Muscle layer of colon (tissue), 2 donors: Measurements from ENCODE around the gene RPP21.

Experiments
- H3K27ac ChIP-seq: one replicate; pipeline ENCODE4 v1.7.0; 2013; ENCODE audit warnings: low read depth, mild to moderate bottlenecking, low read length, moderate library complexity
- H3K27me3 ChIP-seq, 2 donors: one replicate each; pipeline ENCODE4 v1.7.0; 2013; ENCODE audit warnings: low read length in 2 of 2, mild to moderate bottlenecking in 2 of 2; ENCODE audit not compliant: insufficient read depth in 2 of 2, control insufficient read depth in 1 of 2
- H3K36me3 ChIP-seq: one replicate; pipeline ENCODE4 v1.7.0; 2013; ENCODE audit warnings: mild to moderate bottlenecking, low read length; ENCODE audit not compliant: insufficient read depth
- H3K4me1 ChIP-seq: one replicate; pipeline ENCODE4 v1.7.0; 2013; ENCODE audit warnings: mild to moderate bottlenecking, low read length; ENCODE audit not compliant: insufficient read depth
- H3K4me3 ChIP-seq, 2 donors: one replicate each; pipeline ENCODE4 v1.7.0; 2013; ENCODE audit warnings: low read length in 2 of 2, low read depth in 1 of 2, mild to moderate bottlenecking in 1 of 2, moderate library complexity in 1 of 2
- H3K9ac ChIP-seq: one replicate; pipeline ENCODE4 v1.7.0; 2013; ENCODE audit warnings: low read length
- H3K9me3 ChIP-seq: one replicate; pipeline ENCODE4 v1.7.0; 2013; ENCODE audit warnings: mild to moderate bottlenecking, low read length
- donor health status: abdominal sarcoma.
- donor health status: Adenocarcinoma of cecum.

Gene RPP21

GRCh38 chr6:30334075-30334783, 10.7 kb upstream of the RPP21 start:
- H3K4me1 ChIP-seq, result no peaks in the 10 kb centered on the region
- H3K4me3 ChIP-seq, result no peak overlapping the region
- H3K36me3 ChIP-seq, result peaks cover 84% of the 10 kb centered on the region
- no peak overlapping the region for H3K9ac ChIP-seq
- H3K27ac ChIP-seq, result no peak overlapping the region
- H3K9me3 ChIP-seq, result no peaks in the 10 kb centered on the region
- no peaks in the 10 kb centered on the region for H3K27me3 ChIP-seq

DNA sequence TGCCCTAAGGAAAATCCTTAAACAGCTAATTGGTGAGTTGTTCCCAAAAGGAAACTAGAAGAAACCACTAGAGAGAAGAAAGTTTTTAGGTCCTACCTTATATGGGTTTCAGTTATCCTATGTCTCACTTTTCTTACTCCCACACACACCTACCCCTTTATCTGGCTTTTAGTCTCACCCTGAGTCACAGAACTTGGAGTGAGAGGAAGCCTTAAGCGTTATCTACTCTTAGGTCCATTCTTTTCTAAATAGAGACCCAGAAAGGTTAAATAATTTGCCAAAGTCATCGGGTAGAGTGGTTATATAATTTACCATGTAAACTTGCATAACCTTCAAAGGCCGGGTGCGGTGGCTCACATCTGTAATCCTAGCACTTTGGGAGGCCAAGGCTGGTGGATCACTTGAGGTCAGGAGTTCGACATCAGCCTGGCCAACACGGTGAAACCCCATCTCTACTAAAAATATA, 4.3 kb upstream of the RPP21 start:
- Histone ChIP-seq H3K9ac (no peak overlapping the region), H3K9me3 (no peaks in the 10 kb centered on the region), H3K4me1 (peaks cover 4% of the 10 kb centered on the region), H3K36me3 (peaks cover 60% of the 10 kb centered on the region), H3K27me3 (no peaks in the 10 kb centered on the region), H3K4me3 (no peak overlapping the region), H3K27ac (no peak overlapping the region)

- H3K27me3 ChIP-seq, result no peaks in the 10 kb centered on the region
- no peak overlapping the region for H3K27ac ChIP-seq
- H3K4me3 ChIP-seq, result no peak overlapping the region
- peaks cover 10% of the 10 kb centered on the region for H3K4me1 ChIP-seq
- H3K9ac ChIP-seq, result no peak overlapping the region
- peaks cover 54% of the 10 kb centered on the region for H3K36me3 ChIP-seq
- H3K9me3 ChIP-seq, result no peaks in the 10 kb centered on the region
Measured at GRCh38 chr6:30341218-30341617, 3.7 kb upstream of the RPP21 start.

DNA sequence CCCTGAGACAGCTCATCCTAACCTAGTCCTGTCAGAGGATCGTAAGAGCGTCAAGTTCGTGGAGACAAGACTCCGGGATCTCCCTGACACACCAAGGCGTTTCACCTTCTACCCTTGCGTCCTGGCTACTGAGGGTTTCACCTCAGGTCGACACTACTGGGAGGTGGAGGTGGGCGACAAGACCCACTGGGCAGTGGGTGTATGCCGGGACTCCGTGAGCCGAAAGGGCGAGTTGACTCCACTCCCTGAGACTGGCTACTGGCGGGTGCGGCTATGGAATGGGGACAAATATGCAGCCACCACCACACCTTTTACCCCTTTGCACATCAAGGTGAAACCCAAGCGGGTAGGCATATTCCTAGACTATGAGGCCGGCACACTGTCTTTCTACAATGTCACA, 3.2 kb upstream of the RPP21 start:
- H3K9me3 ChIP-seq, result no peaks in the 10 kb centered on the region
- no peak overlapping the region for H3K27ac ChIP-seq
- no peaks in the 10 kb centered on the region for H3K27me3 ChIP-seq
- peaks cover 55% of the 10 kb centered on the region for H3K36me3 ChIP-seq
- H3K9ac ChIP-seq, result no peak overlapping the region
- no peak overlapping the region for H3K4me3 ChIP-seq
- H3K4me1 ChIP-seq, result peaks cover 12% of the 10 kb centered on the region

DNA sequence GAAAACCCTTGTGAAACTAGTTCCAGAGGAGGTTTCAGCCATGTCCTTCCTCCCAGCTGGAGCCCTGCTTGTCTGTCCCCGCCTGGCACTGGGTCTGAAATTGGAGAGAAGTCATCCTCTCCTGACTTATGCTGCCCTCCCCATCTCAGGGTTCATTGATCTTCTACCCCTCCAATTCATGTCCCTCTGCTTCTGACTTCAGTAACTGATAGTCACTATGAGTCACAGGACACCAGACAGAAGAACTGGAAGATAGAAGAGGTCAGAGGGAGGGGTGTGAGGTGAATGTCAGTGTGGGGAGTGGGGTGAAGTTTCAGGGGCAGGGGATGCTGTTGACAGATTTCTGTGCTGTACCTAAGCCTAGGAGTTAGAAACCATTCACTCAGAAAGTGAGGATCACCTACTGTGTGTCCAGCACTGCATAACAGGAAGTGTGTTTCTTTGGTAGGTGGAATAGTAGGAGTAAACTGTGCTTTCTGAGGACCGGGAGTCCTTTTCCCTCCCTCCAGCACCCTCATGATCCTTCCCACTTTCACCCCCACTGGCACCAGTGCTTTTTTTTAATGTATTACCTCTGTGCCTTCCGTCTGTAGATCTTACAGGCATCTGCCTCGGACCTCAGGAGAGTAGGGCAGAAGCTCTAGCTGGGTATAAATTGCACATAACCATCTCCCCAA, 627 bp upstream of the RPP21 start:
- Histone ChIP-seq H3K9ac (no peak overlapping the region), H3K27ac (peak overlapping the region; percentile 91), H3K4me3 (peak overlapping the region; percentile 65 to 97), H3K27me3 (no peaks in the 10 kb centered on the region), H3K36me3 (peaks cover 46% of the 10 kb centered on the region), H3K9me3 (no peaks in the 10 kb centered on the region), H3K4me1 (peaks cover 12% of the 10 kb centered on the region)

DNA sequence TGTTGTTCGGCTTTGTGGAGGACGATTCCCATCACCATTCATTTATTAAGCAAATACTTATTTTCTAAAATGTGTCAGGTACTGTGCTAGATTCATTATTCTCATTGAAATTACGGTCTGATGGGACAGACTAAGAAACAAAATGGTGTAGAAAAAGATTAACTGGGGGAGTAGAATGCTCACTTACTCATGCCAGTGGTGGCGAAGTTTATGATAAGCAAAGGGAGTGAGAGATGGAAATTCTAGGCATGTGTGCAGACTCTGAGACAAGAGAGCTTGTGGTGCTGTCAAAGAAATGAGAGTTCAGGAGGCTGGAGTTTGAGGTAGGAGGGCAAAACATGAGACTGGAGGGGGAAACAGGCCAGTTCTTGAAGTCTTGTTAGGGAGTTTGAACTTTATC, 896 bp downstream of the RPP21 start:
- peak overlapping the region; percentile 56 for H3K27ac ChIP-seq

DNA sequence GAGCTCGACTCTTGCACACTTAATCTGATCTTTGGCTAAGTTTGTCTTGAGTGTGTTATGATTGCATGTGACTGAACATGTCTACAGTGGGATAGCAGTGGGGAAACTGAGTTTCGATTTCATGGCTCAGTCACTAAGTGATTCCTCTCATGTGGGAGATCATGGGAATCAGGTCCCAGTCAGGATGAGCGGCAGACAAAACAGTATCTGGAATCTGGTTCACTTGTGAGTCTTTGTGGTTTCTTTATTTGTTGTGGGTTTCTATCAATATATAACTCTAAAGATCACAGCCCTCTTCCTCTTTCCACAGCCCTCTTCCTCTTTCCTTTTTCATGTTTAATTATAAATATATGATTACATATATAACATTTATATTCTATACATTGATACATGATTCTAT, 4.0 kb downstream of the RPP21 start:
- Histone ChIP-seq H3K9ac (no peak overlapping the region), H3K4me1 (peaks cover 12% of the 10 kb centered on the region), H3K9me3 (no peaks in the 10 kb centered on the region), H3K27me3 (no peaks in the 10 kb centered on the region), H3K4me3 (no peak overlapping the region), H3K36me3 (peaks cover 14% of the 10 kb centered on the region), H3K27ac (no peak overlapping the region)

More for the DNA sequence above, 896 bp downstream of the RPP21 start:
- Histone ChIP-seq H3K9me3 (no peaks in the 10 kb centered on the region), H3K4me3 (peak overlapping the region; percentile 34 to 47), H3K9ac (peak overlapping the region; percentile 29), H3K4me1 (peaks cover 12% of the 10 kb centered on the region), H3K27me3 (no peaks in the 10 kb centered on the region), H3K36me3 (peaks cover 31% of the 10 kb centered on the region)

DNA sequence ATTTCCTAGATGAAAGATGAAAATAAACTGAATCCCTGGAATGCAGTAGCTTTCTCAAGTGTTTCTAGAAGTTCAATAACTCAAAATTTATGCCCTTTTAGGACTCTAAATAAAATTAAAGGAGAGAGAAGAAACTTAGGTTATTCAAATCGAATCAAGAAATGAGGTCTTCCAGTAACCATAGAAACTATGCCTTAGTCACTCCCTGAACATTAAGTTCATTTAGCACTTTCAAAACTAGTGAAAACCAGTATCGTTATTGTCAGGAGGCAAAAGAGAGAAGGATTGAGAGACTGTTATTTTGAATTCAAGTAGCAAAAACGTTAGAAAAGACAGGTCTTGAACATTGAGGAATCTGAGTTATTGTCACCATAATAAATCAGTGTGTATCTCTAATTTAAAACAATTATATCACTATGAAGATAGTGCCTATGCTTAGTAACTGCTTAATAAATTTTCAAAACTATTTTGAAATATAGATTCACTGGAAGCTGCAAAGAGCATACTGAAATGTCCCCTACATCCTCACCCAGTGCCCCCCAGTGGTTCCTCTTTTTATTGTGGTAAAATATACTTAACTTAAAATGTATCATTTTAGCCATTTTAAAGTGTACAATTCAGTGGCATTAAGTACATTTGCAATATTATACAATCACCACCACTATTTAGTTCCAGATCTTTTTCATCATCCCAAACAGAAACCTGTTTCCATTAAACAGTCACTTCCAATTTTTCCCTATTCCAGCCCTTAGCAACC, 4.6 kb downstream of the RPP21 start:
- no peak overlapping the region for H3K27ac ChIP-seq
- H3K36me3 ChIP-seq, result peaks cover 14% of the 10 kb centered on the region
- no peak overlapping the region for H3K4me3 ChIP-seq
- H3K4me1 ChIP-seq, result peaks cover 11% of the 10 kb centered on the region
- H3K9ac ChIP-seq, result no peak overlapping the region
- H3K27me3 ChIP-seq, result no peaks in the 10 kb centered on the region
- no peaks in the 10 kb centered on the region for H3K9me3 ChIP-seq

- no peak overlapping the region for H3K27ac ChIP-seq
- H3K4me3 ChIP-seq, result no peak overlapping the region
- peaks cover 8% of the 10 kb centered on the region for H3K4me1 ChIP-seq
- H3K9ac ChIP-seq, result no peak overlapping the region
- H3K9me3 ChIP-seq, result no peaks in the 10 kb centered on the region
- peaks cover 14% of the 10 kb centered on the region for H3K36me3 ChIP-seq
- H3K27me3 ChIP-seq, result no peaks in the 10 kb centered on the region
Measured at GRCh38 chr6:30350524-30350923, 5.6 kb downstream of the RPP21 start.

GRCh38 chr6:30352550-30352949, 7.6 kb downstream of the RPP21 start:
- no peaks in the 10 kb centered on the region for H3K4me1 ChIP-seq
- H3K9me3 ChIP-seq, result no peaks in the 10 kb centered on the region
- no peaks in the 10 kb centered on the region for H3K27me3 ChIP-seq
- no peak overlapping the region for H3K9ac ChIP-seq
- no peak overlapping the region for H3K27ac ChIP-seq
- H3K36me3 ChIP-seq, result peaks cover 1% of the 10 kb centered on the region
- H3K4me3 ChIP-seq, result no peak overlapping the region

DNA sequence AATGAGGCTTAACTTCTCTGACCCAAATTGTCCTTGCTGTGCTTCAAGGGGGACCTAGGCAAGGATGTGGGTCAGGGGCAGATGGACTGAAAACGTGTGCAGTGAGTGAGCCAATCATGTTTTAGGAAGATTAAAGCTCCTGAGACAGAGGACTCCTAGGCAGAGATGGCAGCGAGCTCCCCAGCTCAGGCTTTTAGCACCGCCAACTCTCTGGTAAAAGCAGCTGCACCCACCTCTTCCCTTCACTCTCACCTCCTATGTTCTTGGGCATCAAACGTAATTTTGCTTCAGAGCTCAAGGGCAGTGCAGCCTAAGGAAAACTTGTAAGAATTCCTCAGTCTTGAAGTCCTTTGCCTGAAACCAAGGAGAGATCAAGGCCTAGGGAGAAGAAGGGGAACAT, 10.3 kb downstream of the RPP21 start:
- H3K9ac ChIP-seq, result no peak overlapping the region
- no peaks in the 10 kb centered on the region for H3K4me1 ChIP-seq
- H3K27me3 ChIP-seq, result peaks cover 0 to 6% of the 10 kb centered on the region in 2 donors
- no peaks in the 10 kb centered on the region for H3K36me3 ChIP-seq
- H3K9me3 ChIP-seq, result no peaks in the 10 kb centered on the region
- no peak overlapping the region for H3K4me3 ChIP-seq
- H3K27ac ChIP-seq, result no peak overlapping the region
